D721Med (cell line): Measurements from ENCODE around the gene PINK1.
"Not testable (repeated sequence)": the region's sequence is repeated elsewhere in the genome, so short reads cannot be mapped to it uniquely, and the experiment has no call there.

ENCODE experiments used
- DNase-seq: peaks from one replicate; pipeline ENCODE4 v3.0.0; 2011; ENCODE audit warnings: low spot score; ENCODE audit not compliant: insufficient read length
- FAIRE-seq: peaks from 2 replicates; lab custom pipeline; 2011; peaks lifted over from hg19 to GRCh38; lab: Jason Lieb, UNC
- CTCF ChIP-seq: IDR thresholded peaks from 2 replicates; pipeline ENCODE4 v1.5.1; 2012; ENCODE audit warnings: mild to moderate bottlenecking, control low read depth; ENCODE audit not compliant: insufficient read depth; ENCODE audit errors: missing control alignments

Gene PINK1

DNA sequence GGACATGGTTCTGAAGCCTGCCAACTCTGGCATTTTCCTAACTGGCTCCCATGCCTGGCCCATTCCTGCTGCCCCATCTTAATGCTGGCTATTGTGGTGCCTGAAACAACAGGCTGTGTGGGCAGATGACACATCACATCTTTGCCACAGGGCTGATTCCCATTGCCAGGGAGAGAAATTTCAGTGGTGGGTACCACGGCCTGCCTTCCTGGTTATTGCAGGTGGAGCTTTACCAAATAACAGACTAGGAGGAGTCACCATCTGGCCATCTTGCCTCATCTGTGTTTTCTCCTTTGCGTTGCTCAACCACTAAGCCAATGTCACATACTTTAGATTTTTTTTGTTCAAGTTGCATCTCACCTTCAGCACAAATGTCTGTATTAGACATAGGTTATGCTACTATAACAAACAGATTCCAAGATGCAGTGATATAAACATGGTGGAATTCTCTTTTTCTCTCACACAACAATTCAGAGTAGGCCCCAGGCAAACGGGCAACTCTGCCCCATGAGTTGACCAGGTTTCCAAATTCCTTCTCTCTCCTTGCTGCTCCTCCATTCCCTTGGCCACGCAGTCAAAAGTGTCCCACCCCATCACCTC lies 30.3 kb upstream of the PINK1 start:
- TF ChIP-seq CTCF = no peak
- no peak for DNase-seq
- FAIRE-seq = no peak

GRCh38 chr1:20603504-20604464 lies 29.5 kb upstream of the PINK1 start:
- TF ChIP-seq CTCF = no peak
- FAIRE-seq = no peak
- no peak for DNase-seq

DNA sequence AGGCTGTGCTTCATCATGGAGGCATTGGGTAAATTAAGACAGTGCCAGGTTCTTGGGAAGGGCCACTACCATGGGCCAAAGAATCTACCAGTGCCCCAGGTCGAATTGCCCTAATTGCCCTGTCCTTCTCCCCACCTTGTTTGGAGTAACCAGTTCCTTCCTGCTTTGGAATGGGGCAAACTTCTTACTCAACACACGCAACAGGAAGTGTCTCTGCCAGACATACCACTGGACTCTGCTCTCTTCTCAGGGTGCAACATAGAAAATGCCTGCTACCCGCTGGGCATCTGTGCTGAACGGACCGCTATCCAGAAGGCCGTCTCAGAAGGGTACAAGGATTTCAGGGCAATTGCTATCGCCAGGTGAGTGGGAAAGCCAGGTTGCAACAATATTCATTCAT lies 28.6 kb upstream of the PINK1 start:
- TF ChIP-seq CTCF = no peak
- no peak for FAIRE-seq
- DNase-seq = no peak

DNA sequence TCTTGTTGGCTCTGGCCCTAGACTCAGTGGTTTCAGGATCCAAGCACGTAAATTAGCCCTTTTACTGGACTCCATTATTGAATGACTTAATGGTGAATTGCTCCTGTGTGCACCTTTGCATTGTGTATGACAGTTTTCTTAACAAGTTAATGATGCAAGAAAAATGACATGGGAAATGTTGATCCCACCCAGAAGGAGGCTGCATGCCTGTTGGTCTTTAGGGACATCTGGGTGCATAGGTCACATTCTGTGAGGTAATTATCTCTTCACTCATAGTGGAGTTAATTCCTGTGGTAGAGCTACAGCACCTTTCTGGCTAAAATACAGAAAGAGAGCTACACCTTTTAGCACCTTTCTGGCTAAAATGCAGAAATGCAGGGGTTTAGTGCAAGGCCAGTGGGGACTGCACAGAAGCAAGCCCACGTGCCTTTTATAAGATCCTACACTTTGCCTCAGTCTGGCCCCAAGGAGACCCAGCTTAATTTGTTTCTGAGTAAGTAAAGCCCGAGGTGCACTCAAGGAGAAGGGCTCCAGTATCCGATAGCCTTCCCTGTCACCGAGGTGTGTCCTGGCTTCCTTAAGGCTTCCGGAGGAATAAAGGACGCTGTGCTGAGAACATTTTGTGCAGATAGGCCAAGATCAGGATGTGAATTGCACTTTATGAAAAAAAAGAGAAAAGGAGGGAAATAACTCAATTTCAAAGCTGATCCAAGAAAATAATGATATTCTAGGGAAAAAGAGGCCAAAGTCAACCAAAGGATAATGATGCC lies 26.3 kb upstream of the PINK1 start:
- DNase-seq, FAIRE-seq: not testable (repeated sequence)

DNA sequence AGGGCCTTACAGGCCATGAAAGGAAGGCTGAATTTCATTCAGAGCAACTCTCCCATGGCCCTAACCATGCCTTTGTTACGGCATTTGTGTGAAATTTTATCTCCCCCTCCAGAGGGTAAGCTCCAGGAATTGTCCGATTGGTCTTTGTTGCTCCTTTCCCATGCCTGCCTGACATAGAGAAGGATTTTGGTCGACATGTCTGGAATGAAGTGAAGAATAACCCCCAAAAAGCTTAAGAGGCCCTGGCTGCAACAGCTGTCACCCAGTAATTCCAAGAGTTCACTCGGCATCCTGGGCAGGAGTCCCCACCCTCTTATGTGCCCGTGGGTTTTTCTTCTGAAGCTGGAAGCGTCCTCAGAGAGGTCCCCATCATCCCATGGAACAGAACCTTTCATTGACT lies 23.7 kb upstream of the PINK1 start:
- TF ChIP-seq CTCF = no peak
- no peak for DNase-seq
- FAIRE-seq = no peak

DNA sequence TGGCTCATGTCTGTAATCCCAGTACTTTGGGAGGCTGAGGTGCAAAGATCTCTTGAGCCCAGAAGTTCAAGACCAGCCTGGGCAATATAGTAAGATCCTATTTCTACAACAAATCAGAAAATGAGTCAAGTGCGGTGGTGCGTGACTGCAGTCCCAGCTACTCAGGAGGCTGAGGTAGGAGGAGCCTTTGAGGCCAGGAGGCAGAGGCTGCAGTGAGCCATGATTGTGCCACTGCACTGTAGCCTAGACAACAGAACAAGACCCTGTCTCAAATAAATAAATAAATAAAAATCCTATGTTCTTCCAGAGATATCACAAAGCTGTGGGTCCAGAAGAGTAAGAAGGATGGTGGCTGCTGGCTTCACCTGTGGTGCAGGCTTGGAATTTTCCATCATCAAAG lies 22.3 kb upstream of the PINK1 start:
- TF ChIP-seq CTCF = no peak
- FAIRE-seq (no peak), DNase-seq (no peak)

GRCh38 chr1:20611652-20612051 lies 21.6 kb upstream of the PINK1 start:
- DNase-seq = no peak
- TF ChIP-seq CTCF = no peak
- no peak for FAIRE-seq
